GM19468 (cell line): ENCODE results near the gene ARHGEF16.

Source experiments
- ATAC-seq: cut with Tn5 transposase; IDR thresholded peaks from one replicate; pipeline ENCODE4 v1.9.1; 2021; ENCODE audit warnings: mild to moderate bottlenecking, moderate library complexity, moderate number of reproducible peaks; ENCODE audit not compliant: unreplicated experiment; ENCODE audit errors: extremely low read depth

ARHGEF16 gene

GRCh38 chr1:3525551-3526482 lies 71.4 kb downstream of the ARHGEF16 start:
- ATAC-seq = no peak

- no peak for ATAC-seq
These were observed 73.3 kb downstream of the ARHGEF16 start for GRCh38 chr1:3527774-3528173.

GRCh38 chr1:3529099-3529729 lies 74.7 kb downstream of the ARHGEF16 start:
- no peak for ATAC-seq

GRCh38 chr1:3530086-3530925 lies 75.8 kb downstream of the ARHGEF16 start:
- ATAC-seq = no peak
